HG03432 (cell line): ENCODE data around the gene TCF12.
A peak's percentile ranks its signal among the peaks of the same experiment; 100 is the strongest.

Experiments
- ATAC-seq: cut with Tn5 transposase; IDR thresholded peaks from one replicate; pipeline ENCODE4 v1.9.1; 2021; ENCODE audit warnings: mild to moderate bottlenecking, moderate library complexity; ENCODE audit not compliant: unreplicated experiment

The TCF12 gene

GRCh38 chr15:57285386-57285785, 366.9 kb downstream of the TCF12 start:
- ATAC-seq = peak; percentile 26

- ATAC-seq = no peak
Observed at GRCh38 chr15:57286446-57287122, 368.1 kb downstream of the TCF12 start.

GRCh38 chr15:57287123-57287521, 368.7 kb downstream of the TCF12 start:
- no peak for ATAC-seq

- ATAC-seq = no peak
Observed at GRCh38 chr15:57288926-57289580, 370.6 kb downstream of the TCF12 start.

GRCh38 chr15:57290187-57290586, 371.7 kb downstream of the TCF12 start:
- no peak for ATAC-seq

- ATAC-seq = no peak
Observed at GRCh38 chr15:57290826-57291225, 372.4 kb downstream of the TCF12 start.

GRCh38 chr15:57296473-57297162, 378.2 kb downstream of the TCF12 start:
- no peak for ATAC-seq

- ATAC-seq = no peak
Observed at GRCh38 chr15:57297163-57297593, 378.7 kb downstream of the TCF12 start.

- ATAC-seq = no peak
Observed at GRCh38 chr15:57297630-57298029, 379.2 kb downstream of the TCF12 start.

- ATAC-seq = no peak
Observed at GRCh38 chr15:57298204-57298603, 379.8 kb downstream of the TCF12 start.

- ATAC-seq = no peak
Observed at GRCh38 chr15:57298843-57299550, 380.6 kb downstream of the TCF12 start.

GRCh38 chr15:57301307-57301706, 382.9 kb downstream of the TCF12 start:
- no peak for ATAC-seq

GRCh38 chr15:57302640-57303257, 384.3 kb downstream of the TCF12 start:
- ATAC-seq = no peak

- no peak for ATAC-seq
Observed at GRCh38 chr15:57305009-57305408, 386.6 kb downstream of the TCF12 start.

GRCh38 chr15:57306161-57306943, 387.9 kb downstream of the TCF12 start:
- ATAC-seq = peak; percentile 78

- ATAC-seq = peak; percentile 13
Observed at GRCh38 chr15:57306944-57307411, 388.5 kb downstream of the TCF12 start.

GRCh38 chr15:57307527-57308169, 389.2 kb downstream of the TCF12 start:
- ATAC-seq = no peak

- no peak for ATAC-seq
Observed at GRCh38 chr15:57308170-57308545, 389.7 kb downstream of the TCF12 start.
